Kidney (tissue), 14 donors: ENCODE data around the gene SPOCK1. TPM values are rescaled to one million over a fixed set of nuclear protein-coding genes. Genes with fewer than 3 reads are reported as not detected.

Source experiments
- DNase-seq, 5 donors: peaks; one replicate each; pipeline ENCODE4 v3.0.0-alpha.2; 2013 to 2020
- FAIRE-seq: peaks from 2 replicates; lab custom pipeline; 2012; peaks lifted over from hg19 to GRCh38; lab: Jason Lieb, UNC
- H3K27ac ChIP-seq, 2 donors: one replicate each; pipeline ENCODE4 v1.7.0; 2013; ENCODE audit warnings: low read depth in 2 of 2, low read length in 2 of 2, inconsistent platforms in 1 of 2
- H3K27me3 ChIP-seq: one replicate; pipeline ENCODE4 v1.7.1; 2013; ENCODE audit warnings: low read length, inconsistent platforms; ENCODE audit not compliant: control insufficient read depth, insufficient read depth
- H3K36me3 ChIP-seq, 3 donors: one replicate each; pipeline versions ENCODE4 v1.7.0 to v1.7.1; 2013; ENCODE audit warnings: low read length in 3 of 3, control low read depth in 1 of 3, inconsistent platforms in 1 of 3; ENCODE audit not compliant: insufficient read depth in 3 of 3, control insufficient read depth in 2 of 3
- H3K4me1 ChIP-seq, 3 donors: one replicate each; pipeline versions ENCODE4 v1.7.0 to v1.7.1; 2013; ENCODE audit warnings: low read length in 3 of 3, inconsistent platforms in 1 of 3, low read depth in 1 of 3; ENCODE audit not compliant: control insufficient read depth in 2 of 3, insufficient read depth in 2 of 3
- H3K4me3 ChIP-seq, 3 donors: one replicate each; pipeline versions ENCODE4 v1.7.0 to v1.8.1; 2013; ENCODE audit warnings: low read length in 3 of 3, control low read depth in 1 of 3, inconsistent platforms in 1 of 3
- H3K9ac ChIP-seq, 3 donors: one replicate each; pipeline versions ENCODE4 v1.7.0 to v1.7.1; 2013; ENCODE audit warnings: low read length in 3 of 3, control low read depth in 1 of 3, inconsistent platforms in 1 of 3
- H3K9me3 ChIP-seq, 3 donors: one replicate each; pipeline versions ENCODE4 v1.7.0 to v1.7.1; 2013; ENCODE audit warnings: low read length in 3 of 3, control low read depth in 1 of 3, inconsistent platforms in 1 of 3; ENCODE audit not compliant: control insufficient read depth in 2 of 3, insufficient read depth in 1 of 3
- intact Hi-C: fragments of 100-400 bp; cut with DNase I; formaldehyde crosslinking; loops from one replicate; pipeline ENCODE4 v1.11.1; 2022
- polyA plus RNA-seq: library from polyadenylated mRNA; stranded (reverse); fragments of 350-450 nt; fragmentation: Illumina TruSeq; extraction: RNeasy Lipid Tissue Mini Kit (QIAGEN cat#74804); gene quantifications from one replicate; pipeline ENCODE4 v1.2.3, GENCODE V29; 2014; ENCODE audit warnings: low read depth, low replicate concordance; ENCODE audit not compliant: insufficient read depth
- total RNA-seq: library from RNA; stranded (reverse); fragmentation: NEBNext Ultra II Directional; extraction: Animal tissue kit (Norgen Biotek cat#: 25700); gene quantifications from one replicate; pipeline ENCODE4 v1.2.1, GENCODE V29; 2021
- TF ChIP-seq, protein P1 (sequence below): IDR thresholded peaks from 3 replicates; pipeline ENCODE4 v1.5.1; 2012; ENCODE audit warnings: mild to moderate bottlenecking, moderate library complexity, borderline replicate concordance; ENCODE audit not compliant: insufficient read depth; ENCODE audit errors: extremely low read depth
- donor health status: control.
- donor health status: control.
- donor health status: control.
- donor health status: control.
- donor health status: control.
- donor health status: DM: yes; HTN: yes; CAD: no.
- donor health status: Normal renal cell carcinoma (clear cell type).

SPOCK1 gene
- total and polyA plus RNA-seq, 2 donors from 2014 or later, result 15.7 to 32.8 TPM

DNA sequence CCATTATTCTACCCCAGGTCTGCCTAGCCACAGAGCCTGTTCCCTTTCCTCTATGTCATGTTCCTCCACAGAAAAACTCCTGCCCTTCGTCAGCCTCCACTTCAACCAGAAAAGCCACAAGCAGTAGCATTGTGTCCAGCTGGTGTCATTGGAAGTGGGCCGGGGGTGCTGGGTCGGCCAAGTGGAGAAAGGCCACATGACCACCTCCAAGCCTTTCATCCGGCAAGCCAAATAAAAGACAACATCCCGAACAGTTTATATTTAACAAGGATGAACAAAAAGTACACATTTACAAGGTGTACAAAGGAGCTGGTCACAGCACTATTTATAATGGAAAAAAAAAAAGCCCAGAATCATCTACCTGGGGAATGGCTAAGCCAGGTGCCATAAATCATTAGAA lies 16.1 kb upstream of the SPOCK1 start:
- peaks cover 0 to 5% (median 4%) of the 10 kb centered on the region in 3 donors for H3K9me3 ChIP-seq
- no peaks in the 10 kb centered on the region for H3K36me3 ChIP-seq
- no peaks in the 10 kb centered on the region for H3K4me1 ChIP-seq
- H3K9ac ChIP-seq, result no peak overlapping the region
- DNase-seq (no peak), FAIRE-seq (no peak)
- no peak overlapping the region for H3K4me3 ChIP-seq
- no peaks in the 10 kb centered on the region for H3K27me3 ChIP-seq
- TF ChIP-seq, protein P1, sequence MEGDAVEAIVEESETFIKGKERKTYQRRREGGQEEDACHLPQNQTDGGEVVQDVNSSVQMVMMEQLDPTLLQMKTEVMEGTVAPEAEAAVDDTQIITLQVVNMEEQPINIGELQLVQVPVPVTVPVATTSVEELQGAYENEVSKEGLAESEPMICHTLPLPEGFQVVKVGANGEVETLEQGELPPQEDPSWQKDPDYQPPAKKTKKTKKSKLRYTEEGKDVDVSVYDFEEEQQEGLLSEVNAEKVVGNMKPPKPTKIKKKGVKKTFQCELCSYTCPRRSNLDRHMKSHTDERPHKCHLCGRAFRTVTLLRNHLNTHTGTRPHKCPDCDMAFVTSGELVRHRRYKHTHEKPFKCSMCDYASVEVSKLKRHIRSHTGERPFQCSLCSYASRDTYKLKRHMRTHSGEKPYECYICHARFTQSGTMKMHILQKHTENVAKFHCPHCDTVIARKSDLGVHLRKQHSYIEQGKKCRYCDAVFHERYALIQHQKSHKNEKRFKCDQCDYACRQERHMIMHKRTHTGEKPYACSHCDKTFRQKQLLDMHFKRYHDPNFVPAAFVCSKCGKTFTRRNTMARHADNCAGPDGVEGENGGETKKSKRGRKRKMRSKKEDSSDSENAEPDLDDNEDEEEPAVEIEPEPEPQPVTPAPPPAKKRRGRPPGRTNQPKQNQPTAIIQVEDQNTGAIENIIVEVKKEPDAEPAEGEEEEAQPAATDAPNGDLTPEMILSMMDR, result no peak
- intact Hi-C loops, result no loop called here
- no peak overlapping the region for H3K27ac ChIP-seq

DNA sequence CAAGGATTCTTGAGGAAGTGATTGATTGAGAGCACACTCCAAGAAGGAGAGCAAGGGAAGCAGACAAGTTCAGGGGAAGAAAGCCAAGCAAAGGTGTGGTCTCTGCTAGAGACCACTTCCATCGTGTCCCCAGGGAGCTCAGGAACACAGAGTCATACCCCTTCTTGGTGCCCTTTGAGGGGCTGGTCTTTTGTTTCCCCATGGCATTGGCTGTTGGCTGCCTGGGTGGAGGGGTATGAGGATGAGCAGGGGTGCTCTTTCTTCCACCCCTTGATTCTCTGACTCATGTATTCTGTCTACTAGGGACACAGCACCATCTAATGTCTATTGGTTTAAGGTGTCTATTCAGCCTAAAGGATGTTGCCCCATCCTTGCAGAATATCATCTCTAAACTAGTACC lies 11.5 kb upstream of the SPOCK1 start:
- no peak overlapping the region for H3K4me3 ChIP-seq

DNA sequence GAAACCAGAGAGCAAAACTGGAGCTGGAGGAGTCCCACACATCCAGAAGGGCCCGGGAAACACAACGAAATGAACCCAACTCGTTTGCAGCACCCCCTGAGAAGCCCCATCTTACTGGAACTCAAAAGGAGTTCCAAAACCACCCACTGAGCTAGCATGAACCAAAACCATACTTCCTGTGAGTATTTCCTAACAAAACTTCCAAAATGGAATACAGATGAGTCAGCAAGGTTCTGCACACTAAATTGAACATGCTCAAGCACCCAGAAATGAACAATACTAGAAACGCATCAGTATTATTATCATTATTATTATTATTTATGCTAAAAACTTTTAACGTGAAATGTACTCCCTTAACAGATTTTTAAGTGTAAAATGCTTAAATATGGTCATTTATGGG lies 8.0 kb upstream of the SPOCK1 start:
- TF ChIP-seq, protein P1, result no peak
- no peak overlapping the region for H3K9ac ChIP-seq
- H3K4me1 ChIP-seq, result no peaks in the 10 kb centered on the region
- DNase-seq, result no peak
- no peak overlapping the region for H3K4me3 ChIP-seq
- H3K9me3 ChIP-seq, result peaks cover 0 to 5% (median 4%) of the 10 kb centered on the region in 3 donors
- no peak overlapping the region for H3K27ac ChIP-seq
- H3K27me3 ChIP-seq, result no peaks in the 10 kb centered on the region
- no peaks in the 10 kb centered on the region for H3K36me3 ChIP-seq
- intact Hi-C loops, result no loop called here
- FAIRE-seq, result no peak

More for the DNA sequence above, 11.5 kb upstream of the SPOCK1 start:
- no peak overlapping the region for H3K27ac ChIP-seq
- DNase-seq, result no peak
- peaks cover 0 to 5% (median 4%) of the 10 kb centered on the region in 3 donors for H3K9me3 ChIP-seq
- no peaks in the 10 kb centered on the region for H3K4me1 ChIP-seq
- H3K27me3 ChIP-seq, result no peaks in the 10 kb centered on the region
- TF ChIP-seq, protein P1, result no peak
- FAIRE-seq, result no peak
- H3K36me3 ChIP-seq, result no peaks in the 10 kb centered on the region
- H3K9ac ChIP-seq, result no peak overlapping the region
- intact Hi-C loops, result no loop called here

DNA sequence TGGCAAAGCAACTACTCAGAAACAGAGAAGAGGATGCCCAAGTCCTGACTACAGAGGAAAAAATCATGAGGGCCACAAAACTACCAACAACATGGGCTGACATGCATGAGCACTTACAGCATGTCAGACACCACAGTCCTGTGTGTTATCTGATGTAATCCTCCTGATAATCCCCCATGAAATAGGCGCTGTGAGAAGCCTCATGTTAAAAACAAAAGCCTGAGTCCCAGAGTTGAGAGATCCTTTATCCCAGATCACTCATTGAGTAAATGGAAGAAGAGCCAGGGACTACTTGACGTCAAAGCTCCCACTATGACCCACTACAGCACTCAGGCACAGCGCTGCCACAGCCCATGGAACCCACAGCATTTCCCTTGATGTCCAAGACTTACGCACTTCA lies 7.2 kb upstream of the SPOCK1 start:
- H3K4me3 ChIP-seq, result no peak overlapping the region
- FAIRE-seq, result no peak
- DNase-seq, result no peak
- H3K27ac ChIP-seq, result no peak overlapping the region
- TF ChIP-seq, protein P1, result no peak
- H3K27me3 ChIP-seq, result no peaks in the 10 kb centered on the region
- intact Hi-C loops, result no loop called here
- no peak overlapping the region for H3K9ac ChIP-seq
- no peaks in the 10 kb centered on the region for H3K4me1 ChIP-seq
- peaks cover 0 to 3% (median 2%) of the 10 kb centered on the region in 3 donors for H3K9me3 ChIP-seq
- no peaks in the 10 kb centered on the region for H3K36me3 ChIP-seq
